ENCODE measurements around the gene SFRP5. TPM values are rescaled to one million over a fixed set of nuclear protein-coding genes. Genes with fewer than 3 reads are reported as not detected.

Gene SFRP5
- total and polyA plus RNA-seq, 10 of the 15 experiments (the other 5 are each of a cell fraction or from before 2014, with no cell fraction given): not detected

DNA sequence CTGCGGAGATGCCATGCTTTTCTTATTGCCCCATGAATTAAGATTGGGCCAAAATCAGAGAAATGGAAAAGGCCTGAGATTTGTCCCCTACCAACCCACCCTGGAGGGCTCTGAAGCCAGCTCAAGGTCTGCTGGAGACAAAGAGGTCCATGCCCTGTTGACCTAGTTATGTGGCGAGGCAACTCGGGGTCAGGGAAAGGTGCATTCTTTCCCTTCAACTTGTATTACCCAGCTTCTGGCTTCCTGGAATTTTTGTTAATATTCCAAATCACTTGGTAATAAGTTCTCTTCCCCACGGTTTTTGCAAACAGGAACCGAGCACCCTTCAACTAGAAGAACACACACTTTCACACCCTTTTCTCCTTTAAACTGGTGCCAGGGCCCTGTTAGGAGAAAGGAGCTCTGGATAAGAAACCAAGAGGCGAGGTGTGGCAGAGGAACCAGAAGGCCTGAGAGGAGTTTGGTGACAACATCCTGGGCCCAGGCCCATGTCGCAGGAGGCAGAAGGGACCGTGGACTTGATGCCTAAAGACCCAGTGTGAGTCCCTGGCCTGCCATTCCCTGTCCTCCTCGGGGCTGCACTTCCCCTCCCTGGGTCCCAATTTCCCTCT is 12.5 kb upstream of the SFRP5 start:
- Histone ChIP-seq H3K27ac (ENCODE audit: control insufficient read depth, insufficient read depth) (no peak overlapping the region), H3K36me3 (ENCODE audit: control insufficient read depth in 2 of 2, insufficient read depth in 2 of 2, low read length in 1 of 2) (no peaks in the 10 kb centered on the region), H3K9me3 (replicated peaks; ENCODE audit: control insufficient read depth, insufficient read depth, low read length) (no peaks in the 10 kb centered on the region), H3K4me1 (ENCODE audit: control insufficient read depth, insufficient read depth, low read length) (no peaks in the 10 kb centered on the region), H3K4me3 (no peak overlapping the region), H4K20me1 (ENCODE audit: control insufficient read depth, insufficient read depth) (no peaks in the 10 kb centered on the region), H3K27me3 (replicated peaks in 1 of 2; ENCODE audit: control insufficient read depth in 2 of 2, insufficient read depth in 2 of 2, low read length in 1 of 2) (peaks cover 0 to 3% of the 10 kb centered on the region in 2 experiments; a peak in 1 of 4 replicates), H2AFZ (ENCODE audit: control insufficient read depth, low read depth, low read length) (no peak overlapping the region), H3K4me2 (ENCODE audit: control insufficient read depth, insufficient read depth) (no peak overlapping the region), H3K79me2 (ENCODE audit: control insufficient read depth, insufficient read depth, low read length) (no peaks in the 10 kb centered on the region), H3K9ac (ENCODE audit: control insufficient read depth, insufficient read depth, low read length) (no peak overlapping the region)
- intact Hi-C loops (cut with micrococcal nuclease; ENCODE audit: unreplicated experiment) (no loop called here), in situ Hi-C loops (cut with MboI) (no loop called here)
- SMC1A ChIA-PET (ENCODE audit: uncharacterized antibody, unreplicated experiment): no interaction called here
- 34% methylated on average over 9 of the region's 9 CpGs for WGBS (ENCODE audit: insufficient coverage, insufficient replicate concordance, low lambda C conversion rate, missing lambda C conversion rate)
- DNase-seq (ENCODE audit: low read depth, low spot score) (no peak), FAIRE-seq (no peak), ATAC-seq (no peak)
- RAD21 ChIA-PET (ENCODE audit: unreplicated experiment): no interaction called here
- BruUV-seq (replicated peaks): no TSS peak
- CTCF ChIA-PET: no interaction called here
- POLR2A ChIA-PET: no interaction called here
- TF ChIP-seq, protein P1, sequence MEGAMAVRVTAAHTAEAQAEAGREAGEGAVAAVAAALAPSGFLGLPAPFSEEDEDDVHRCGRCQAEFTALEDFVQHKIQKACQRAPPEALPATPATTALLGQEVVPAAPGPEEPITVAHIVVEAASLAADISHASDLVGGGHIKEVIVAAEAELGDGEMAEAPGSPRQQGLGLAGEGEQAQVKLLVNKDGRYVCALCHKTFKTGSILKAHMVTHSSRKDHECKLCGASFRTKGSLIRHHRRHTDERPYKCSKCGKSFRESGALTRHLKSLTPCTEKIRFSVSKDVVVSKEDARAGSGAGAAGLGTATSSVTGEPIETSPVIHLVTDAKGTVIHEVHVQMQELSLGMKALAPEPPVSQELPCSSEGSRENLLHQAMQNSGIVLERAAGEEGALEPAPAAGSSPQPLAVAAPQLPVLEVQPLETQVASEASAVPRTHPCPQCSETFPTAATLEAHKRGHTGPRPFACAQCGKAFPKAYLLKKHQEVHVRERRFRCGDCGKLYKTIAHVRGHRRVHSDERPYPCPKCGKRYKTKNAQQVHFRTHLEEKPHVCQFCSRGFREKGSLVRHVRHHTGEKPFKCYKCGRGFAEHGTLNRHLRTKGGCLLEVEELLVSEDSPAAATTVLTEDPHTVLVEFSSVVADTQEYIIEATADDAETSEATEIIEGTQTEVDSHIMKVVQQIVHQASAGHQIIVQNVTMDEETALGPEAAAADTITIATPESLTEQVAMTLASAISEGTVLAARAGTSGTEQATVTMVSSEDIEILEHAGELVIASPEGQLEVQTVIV (IDR thresholded peaks at IDR 0.05; ENCODE audit: borderline replicate concordance, partially characterized antibody): no peak
- TF ChIP-seq, protein P2, sequence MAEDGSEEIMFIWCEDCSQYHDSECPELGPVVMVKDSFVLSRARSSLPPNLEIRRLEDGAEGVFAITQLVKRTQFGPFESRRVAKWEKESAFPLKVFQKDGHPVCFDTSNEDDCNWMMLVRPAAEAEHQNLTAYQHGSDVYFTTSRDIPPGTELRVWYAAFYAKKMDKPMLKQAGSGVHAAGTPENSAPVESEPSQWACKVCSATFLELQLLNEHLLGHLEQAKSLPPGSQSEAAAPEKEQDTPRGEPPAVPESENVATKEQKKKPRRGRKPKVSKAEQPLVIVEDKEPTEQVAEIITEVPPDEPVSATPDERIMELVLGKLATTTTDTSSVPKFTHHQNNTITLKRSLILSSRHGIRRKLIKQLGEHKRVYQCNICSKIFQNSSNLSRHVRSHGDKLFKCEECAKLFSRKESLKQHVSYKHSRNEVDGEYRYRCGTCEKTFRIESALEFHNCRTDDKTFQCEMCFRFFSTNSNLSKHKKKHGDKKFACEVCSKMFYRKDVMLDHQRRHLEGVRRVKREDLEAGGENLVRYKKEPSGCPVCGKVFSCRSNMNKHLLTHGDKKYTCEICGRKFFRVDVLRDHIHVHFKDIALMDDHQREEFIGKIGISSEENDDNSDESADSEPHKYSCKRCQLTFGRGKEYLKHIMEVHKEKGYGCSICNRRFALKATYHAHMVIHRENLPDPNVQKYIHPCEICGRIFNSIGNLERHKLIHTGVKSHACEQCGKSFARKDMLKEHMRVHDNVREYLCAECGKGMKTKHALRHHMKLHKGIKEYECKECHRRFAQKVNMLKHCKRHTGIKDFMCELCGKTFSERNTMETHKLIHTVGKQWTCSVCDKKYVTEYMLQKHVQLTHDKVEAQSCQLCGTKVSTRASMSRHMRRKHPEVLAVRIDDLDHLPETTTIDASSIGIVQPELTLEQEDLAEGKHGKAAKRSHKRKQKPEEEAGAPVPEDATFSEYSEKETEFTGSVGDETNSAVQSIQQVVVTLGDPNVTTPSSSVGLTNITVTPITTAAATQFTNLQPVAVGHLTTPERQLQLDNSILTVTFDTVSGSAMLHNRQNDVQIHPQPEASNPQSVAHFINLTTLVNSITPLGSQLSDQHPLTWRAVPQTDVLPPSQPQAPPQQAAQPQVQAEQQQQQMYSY (CRISPR knock-in tag; IDR thresholded peaks at IDR 0.05): no peak
- TF ChIP-seq GABPA (IDR thresholded peaks at IDR 0.05; ENCODE audit: low read depth): no peak
- TF ChIP-seq, protein P3, sequence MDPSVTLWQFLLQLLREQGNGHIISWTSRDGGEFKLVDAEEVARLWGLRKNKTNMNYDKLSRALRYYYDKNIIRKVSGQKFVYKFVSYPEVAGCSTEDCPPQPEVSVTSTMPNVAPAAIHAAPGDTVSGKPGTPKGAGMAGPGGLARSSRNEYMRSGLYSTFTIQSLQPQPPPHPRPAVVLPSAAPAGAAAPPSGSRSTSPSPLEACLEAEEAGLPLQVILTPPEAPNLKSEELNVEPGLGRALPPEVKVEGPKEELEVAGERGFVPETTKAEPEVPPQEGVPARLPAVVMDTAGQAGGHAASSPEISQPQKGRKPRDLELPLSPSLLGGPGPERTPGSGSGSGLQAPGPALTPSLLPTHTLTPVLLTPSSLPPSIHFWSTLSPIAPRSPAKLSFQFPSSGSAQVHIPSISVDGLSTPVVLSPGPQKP (IDR thresholded peaks at IDR 0.05; ENCODE audit: low read depth, low read length): no peak
- TF ChIP-seq, protein P4, sequence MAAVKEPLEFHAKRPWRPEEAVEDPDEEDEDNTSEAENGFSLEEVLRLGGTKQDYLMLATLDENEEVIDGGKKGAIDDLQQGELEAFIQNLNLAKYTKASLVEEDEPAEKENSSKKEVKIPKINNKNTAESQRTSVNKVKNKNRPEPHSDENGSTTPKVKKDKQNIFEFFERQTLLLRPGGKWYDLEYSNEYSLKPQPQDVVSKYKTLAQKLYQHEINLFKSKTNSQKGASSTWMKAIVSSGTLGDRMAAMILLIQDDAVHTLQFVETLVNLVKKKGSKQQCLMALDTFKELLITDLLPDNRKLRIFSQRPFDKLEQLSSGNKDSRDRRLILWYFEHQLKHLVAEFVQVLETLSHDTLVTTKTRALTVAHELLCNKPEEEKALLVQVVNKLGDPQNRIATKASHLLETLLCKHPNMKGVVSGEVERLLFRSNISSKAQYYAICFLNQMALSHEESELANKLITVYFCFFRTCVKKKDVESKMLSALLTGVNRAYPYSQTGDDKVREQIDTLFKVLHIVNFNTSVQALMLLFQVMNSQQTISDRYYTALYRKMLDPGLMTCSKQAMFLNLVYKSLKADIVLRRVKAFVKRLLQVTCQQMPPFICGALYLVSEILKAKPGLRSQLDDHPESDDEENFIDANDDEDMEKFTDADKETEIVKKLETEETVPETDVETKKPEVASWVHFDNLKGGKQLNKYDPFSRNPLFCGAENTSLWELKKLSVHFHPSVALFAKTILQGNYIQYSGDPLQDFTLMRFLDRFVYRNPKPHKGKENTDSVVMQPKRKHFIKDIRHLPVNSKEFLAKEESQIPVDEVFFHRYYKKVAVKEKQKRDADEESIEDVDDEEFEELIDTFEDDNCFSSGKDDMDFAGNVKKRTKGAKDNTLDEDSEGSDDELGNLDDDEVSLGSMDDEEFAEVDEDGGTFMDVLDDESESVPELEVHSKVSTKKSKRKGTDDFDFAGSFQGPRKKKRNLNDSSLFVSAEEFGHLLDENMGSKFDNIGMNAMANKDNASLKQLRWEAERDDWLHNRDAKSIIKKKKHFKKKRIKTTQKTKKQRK (IDR thresholded peaks at IDR 0.05; ENCODE audit: low read depth, low read length): no peak
- TF ChIP-seq, protein P5, sequence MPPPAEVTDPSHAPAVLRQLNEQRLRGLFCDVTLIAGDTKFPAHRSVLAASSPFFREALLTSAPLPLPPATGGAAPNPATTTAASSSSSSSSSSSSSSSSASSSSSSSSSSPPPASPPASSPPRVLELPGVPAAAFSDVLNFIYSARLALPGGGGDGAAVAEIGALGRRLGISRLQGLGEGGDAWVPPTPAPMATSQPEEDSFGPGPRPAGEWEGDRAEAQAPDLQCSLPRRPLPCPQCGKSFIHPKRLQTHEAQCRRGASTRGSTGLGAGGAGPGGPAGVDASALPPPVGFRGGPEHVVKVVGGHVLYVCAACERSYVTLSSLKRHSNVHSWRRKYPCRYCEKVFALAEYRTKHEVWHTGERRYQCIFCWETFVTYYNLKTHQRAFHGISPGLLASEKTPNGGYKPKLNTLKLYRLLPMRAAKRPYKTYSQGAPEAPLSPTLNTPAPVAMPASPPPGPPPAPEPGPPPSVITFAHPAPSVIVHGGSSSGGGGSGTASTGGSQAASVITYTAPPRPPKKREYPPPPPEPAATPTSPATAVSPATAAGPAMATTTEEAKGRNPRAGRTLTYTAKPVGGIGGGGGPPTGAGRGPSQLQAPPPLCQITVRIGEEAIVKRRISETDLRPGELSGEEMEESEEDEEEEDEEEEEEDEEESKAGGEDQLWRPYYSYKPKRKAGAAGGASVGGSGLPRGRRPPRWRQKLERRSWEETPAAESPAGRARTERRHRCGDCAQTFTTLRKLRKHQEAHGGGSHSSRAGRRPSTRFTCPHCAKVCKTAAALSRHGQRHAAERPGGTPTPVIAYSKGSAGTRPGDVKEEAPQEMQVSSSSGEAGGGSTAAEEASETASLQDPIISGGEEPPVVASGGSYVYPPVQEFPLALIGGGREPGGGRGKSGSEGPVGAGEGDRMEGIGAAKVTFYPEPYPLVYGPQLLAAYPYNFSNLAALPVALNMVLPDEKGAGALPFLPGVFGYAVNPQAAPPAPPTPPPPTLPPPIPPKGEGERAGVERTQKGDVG (CRISPR knock-in tag; IDR thresholded peaks at IDR 0.05): no peak
- TF ChIP-seq MYB (IDR thresholded peaks at IDR 0.05; ENCODE audit: borderline replicate concordance, low read depth, low read length): no peak
- TF ChIP-seq SMAD5 (IDR thresholded peaks at IDR 0.05; ENCODE audit: low read depth): no peak
